Measurements from ENCODE around the gene SH3D19.

DNA sequence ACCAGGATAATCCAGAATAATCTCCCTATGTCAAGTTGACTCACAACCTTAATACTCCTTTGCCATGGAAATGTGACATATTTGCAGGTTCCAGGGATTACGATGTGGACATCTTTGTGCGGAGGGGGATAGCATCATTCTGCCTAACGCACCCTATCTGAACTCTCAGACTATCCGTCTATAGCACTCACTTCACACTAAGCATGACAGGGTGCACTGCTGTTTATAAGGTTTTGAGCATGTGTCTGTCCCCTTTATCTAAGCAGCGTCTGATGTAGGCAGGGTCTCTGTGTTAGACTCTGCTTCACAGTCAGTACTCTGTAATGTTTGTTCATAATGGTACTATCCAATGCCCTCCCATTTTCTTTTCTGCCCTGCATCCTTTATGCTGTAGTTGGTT is 91.8 kb downstream of the SH3D19 start:
- TF ChIP-seq, protein P1, sequence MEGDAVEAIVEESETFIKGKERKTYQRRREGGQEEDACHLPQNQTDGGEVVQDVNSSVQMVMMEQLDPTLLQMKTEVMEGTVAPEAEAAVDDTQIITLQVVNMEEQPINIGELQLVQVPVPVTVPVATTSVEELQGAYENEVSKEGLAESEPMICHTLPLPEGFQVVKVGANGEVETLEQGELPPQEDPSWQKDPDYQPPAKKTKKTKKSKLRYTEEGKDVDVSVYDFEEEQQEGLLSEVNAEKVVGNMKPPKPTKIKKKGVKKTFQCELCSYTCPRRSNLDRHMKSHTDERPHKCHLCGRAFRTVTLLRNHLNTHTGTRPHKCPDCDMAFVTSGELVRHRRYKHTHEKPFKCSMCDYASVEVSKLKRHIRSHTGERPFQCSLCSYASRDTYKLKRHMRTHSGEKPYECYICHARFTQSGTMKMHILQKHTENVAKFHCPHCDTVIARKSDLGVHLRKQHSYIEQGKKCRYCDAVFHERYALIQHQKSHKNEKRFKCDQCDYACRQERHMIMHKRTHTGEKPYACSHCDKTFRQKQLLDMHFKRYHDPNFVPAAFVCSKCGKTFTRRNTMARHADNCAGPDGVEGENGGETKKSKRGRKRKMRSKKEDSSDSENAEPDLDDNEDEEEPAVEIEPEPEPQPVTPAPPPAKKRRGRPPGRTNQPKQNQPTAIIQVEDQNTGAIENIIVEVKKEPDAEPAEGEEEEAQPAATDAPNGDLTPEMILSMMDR (IDR thresholded peaks at IDR 0.05) = no peak
- TF ChIP-seq POLR2A (IDR thresholded peaks at IDR 0.05) = no peak

Data from esophagus squamous epithelium (tissue), 4 donors.